NCI-H2196 treated with DMSO at 0.1 percent for 48 hours (cell line): ENCODE results near the gene ZNF414.
"Not testable (repeated sequence)": the region's sequence is repeated elsewhere in the genome, so short reads cannot be mapped to it uniquely, and the experiment has no call there.

Experiments used
- DNase-seq: peaks from one replicate; lab custom pipeline; 2025; ENCODE audit not compliant: unreplicated experiment; lab: John Stamatoyannopoulos, UW

The ZNF414 gene, protein sequence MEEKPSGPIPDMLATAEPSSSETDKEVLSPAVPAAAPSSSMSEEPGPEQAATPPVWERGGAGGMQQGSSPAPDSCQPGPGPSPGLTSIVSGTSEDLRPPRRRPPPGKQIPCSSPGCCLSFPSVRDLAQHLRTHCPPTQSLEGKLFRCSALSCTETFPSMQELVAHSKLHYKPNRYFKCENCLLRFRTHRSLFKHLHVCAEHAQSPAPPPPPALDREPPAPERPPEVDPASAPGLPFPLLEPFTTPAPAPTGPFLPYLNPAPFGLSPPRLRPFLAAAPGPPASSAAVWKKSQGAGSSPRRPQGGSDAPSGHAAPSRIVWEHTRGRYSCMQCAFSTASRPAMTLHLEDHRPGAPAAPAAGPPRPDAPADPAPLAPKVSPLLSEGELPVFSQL

DNA sequence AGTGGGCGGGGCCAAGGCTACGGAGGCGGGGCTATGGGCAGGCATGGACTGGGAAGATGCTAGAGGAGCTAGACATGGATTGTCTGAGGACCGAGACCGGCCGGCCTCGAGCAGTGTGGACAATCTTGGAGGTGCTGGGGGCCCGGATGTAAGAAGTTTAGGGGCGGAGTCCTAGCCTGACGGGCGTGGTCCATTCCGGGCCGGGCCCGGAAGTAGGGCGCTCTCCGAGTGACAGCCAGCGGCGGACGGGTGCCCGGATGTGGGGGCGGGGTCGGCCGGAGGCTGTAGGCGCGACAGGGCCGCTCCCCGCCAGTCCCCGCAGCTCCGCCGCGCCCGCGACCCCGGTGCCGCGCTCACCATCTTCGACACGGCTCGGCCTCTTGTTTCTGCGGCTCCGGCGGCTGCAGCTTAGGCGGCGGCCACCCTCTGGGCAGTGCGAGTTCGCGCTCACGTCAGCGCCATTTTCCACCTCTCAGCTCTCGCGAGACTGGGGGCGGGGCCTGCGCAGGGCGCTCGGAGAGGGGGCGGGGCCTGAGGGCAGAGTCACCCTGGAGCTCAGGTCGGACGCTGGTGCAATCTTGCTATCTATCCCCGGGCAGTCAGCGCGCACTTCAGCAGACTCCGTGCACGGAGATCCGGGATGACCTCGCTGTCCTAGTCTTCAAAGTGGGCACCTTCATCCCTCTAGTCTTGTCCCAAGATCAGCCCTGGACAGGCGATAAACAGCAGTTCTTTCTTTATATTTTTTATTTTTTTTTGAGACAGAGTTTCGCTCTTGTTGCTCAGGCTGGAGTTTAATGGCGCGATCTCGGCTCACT lies at the start of gene ZNF414:
TSS of gene ZNF414 (minus strand) at position 481 of the 818 bp plus-strand sequence. CDS start at position 360, 121 bp downstream.
- DNase-seq: peak; percentile 86

DNA sequence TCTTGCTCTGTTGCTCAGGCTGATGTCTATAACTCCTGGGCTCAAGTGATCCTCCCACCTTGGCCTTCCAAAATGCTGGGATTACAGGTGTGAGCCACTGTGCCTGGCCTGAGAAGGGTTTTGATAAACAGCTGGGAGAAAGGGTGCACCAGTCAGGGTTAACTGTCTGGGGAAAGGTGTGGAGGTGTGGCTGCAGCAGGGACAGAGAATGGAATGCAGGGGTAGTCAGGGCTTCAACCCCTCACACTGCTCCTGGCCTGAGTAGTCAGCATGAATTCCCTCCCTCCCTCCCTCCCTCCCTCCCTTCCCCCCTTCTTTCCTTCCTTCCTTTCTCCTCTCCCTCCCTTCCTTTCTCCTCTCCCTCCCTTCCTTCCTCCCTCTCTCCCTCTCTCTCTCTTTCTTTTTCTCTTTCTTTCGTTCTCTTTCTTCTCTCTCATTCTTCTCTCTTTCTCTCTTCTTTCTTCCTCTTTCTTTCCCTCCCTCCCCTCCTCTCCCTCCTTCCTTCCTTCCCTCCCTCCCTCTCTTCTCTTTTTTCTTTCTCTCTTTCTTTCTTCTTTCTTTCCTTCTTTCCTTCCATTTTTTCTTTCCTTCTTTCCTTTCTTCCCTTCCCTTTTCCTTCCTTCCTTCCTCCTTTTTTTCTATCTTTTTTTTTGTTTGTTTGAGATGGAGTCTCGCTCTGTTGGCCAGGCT lies 47.3 kb upstream of the ZNF414 start:
- DNase-seq: no peak

DNA sequence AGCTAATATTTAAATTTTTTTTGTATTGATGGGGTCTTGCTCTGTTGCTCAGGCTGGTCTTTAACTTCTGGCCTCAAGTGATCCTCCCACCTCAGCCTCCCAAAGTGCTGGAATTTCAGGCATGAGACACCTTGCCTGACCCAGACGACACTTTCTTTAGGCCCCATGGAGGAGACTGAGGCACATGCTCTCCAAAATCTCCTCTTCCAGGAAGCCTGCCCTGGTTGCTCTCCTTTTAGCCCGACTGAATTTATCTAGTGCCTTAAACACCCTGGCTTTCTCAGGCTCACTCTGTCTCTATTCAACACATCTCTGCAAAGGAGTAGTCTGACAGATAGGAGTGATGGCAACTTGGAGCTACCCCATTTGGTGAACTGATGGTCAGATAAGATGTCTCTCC lies 44.4 kb upstream of the ZNF414 start:
- no peak for DNase-seq

DNA sequence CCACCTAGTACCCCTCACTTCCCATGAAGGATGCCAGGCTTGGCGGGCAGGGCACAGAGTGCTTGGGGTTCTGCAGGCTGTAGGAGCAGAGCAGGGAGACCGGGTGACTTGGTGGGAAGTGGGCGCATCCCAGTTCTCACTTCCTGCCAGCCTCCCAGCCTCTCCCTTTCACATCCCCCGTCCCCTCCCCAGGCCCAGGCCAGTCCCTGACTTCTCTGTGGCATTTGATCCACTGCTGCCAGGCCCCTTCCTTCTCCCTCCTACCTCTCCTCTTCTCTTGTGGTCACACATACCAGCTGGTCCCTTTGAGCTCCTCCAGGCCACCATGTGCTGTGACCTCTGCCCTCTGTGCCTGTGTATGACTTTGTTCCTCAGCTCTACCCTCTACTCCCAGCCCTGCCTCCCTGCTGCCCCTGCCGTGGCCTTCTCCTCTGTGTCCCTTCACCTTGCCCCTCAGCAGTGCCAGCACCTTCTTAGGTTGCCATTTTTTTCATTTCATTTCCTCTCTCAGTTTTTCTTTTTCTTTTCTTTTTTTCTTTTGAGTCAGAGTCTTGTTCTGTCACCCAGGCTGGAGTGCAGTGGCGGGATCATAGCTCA lies 43.8 kb upstream of the ZNF414 start:
- no peak for DNase-seq

DNA sequence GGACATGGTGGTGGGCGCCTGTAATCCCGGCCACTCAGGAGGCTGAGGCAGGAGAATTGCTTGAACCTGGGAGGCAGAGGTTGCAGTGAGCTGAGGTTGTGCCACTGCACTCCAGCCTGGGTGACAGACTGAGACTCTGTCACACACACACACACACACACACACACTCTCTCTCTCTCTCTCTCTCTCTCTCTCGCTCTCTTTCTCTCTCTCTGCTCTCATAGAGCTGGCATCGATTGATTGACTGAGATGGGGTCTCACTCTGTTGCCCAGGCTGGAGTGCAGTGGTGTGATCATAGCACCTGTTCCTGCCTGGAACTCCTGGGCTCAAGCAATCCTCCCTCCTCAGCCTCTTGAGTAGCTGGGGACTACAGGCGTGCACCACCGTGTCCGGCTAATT lies 39.8 kb upstream of the ZNF414 start:
- DNase-seq: not testable (repeated sequence)

DNA sequence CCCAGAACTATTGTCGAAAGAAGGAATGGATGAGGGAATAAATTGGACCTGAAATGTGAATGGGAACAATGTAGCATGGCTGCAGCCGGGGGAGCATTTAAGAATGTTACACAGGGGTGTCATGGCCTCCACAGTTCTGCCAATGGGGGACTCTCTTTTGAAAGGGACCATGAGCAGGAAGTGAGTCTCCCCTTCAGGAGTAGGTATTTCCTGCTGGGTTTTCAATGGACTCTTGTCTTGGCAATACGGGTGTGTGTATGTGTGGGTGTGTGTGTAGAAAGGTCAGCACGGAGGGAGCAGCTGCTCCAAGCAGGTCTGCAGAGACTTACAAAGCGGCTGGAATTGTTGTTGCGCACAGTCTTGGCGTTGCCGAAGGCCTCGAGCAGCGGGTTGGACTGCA lies 38.8 kb upstream of the ZNF414 start:
- no peak for DNase-seq

DNA sequence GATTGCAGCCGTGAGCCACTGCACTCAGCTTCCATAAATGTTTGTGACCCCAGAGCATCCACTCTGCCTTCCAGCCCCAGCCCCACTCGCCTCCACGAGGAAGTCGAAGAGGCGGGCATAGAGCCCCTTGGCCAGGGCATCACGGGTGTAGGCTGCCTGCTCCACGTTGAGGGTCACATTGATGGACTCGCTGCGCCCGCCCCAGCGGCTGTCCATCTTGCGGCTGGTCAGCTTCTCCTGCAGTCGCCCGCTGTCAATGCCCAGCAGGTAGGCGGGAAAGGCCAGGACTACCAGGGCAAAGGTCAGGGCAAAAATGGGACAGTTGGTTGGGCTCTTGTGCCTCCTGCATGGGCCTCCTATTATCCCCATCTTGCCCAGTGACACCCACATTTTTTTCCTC lies 36.1 kb upstream of the ZNF414 start:
- DNase-seq: no peak

DNA sequence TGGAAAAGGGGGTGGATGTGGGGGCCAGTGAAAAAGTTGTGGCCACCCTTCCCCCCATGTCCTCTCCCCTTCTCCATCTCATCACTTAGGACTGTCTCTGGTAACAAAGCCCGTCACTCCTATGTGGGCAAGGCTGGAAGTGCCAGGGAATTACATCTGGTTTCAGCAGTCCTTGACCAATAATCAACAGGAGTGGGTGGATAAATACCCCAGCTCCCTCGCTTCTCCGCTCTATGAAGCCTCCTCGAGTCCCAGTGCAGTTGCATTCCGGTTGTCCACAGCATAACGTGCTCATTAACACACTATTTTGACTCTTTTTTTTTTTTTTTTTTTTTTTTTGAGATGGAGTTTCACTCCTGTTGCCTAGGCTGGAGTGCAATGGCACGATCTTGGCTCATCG lies 31.8 kb upstream of the ZNF414 start:
- DNase-seq: no peak

DNA sequence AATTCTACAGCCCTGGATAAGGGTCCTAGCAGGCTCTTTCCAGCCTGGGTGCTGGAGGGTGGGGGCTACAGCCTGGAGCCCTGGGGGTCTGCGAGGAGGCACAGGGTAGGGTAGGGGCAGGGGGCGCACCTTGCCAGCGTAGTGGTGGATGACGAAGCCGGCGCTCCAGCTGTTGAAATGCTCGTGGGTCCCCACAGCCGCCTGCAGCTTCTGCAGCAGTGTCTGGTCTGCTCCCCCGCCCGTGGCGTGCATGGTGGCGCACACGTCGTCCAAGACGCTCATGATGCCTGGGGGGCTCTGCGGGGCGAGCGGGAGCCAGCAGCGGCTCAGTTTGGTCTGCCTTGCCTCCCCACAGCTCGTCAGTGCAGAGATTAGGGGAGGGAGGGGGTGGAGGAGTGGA lies 30.2 kb upstream of the ZNF414 start:
- DNase-seq: no peak

DNA sequence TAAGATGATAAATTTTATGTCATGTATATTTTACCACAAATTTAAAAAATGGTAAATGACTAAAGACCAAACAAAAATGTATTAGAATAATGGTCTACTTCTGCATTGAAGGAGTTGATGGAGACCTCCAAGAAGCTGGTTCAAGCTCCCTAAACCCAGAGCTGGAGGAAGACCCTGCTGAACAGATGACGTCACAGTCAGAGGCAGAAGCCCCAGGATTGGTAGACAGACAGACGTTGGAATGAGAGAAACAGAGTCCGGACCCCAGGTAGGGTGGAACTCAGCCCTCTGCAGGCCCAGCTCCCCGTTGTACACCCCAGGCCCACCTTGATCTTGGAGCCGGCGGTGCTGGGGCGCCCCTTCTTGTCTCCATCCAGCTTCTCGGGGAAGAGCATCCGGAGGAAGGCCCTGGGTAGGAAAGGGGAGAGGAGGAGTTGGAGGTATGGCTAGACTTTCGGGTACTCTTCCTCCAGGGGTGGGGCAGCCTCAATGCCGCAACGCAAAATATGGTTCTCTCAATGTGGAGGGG lies 25.7 kb upstream of the ZNF414 start:
- no peak for DNase-seq

DNA sequence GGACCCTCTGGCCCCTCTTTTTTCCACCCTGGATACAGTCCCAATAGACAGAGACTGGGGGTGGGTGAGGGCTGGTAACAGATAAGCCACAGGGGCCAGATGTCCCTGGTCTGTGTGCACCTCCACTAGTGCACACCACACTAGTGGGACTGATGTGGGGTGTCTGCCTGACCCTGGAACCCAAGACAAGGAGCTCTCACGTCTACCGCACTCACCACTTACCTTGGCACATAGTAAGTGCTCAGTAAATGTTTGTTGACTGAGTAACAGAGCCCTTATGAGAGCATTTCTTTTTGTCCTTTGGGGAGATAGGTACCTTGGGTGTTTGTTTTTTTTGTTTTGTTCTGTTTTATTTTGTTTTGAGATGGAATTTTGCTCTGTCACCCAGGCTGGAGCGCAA lies 23.1 kb upstream of the ZNF414 start:
- DNase-seq: no peak

DNA sequence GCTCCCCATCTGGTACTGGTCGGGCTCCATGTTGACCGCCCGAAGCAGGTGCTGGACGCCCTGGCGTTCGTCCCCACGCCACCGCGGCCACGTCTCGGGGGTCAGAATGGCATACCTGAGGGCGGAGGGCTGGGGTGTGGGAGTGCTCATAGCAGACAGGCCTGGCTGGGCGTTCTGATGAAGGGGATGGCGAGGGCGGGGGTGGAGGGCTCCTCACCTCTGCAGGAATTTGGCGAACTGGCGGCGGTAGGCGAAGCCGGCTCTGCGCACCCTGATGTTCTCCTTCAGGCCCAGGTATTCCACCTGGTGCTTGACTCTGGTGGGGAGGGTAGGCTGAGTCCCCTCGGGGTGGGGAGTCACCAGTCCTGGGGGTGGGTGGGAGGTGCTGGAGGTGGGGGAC lies 22.3 kb upstream of the ZNF414 start:
- no peak for DNase-seq

DNA sequence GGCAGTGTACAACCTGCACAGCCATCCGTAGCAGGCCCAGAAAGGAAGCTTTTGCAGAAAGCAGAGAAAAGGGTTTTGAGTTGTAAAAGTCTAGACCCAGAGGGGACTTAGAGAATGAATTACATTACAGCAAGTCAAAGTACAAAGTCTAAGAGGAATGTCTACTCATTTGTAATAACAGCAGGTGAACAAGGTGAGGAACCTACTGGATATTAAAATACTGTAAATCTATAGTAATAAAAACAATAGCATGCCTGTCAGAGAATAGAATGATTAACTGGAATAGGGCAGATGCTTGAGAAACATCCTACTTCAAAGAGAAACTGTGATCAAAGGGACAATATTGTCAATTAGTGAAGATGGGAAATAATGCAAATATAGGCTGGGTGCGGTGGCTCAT lies 18.3 kb upstream of the ZNF414 start:
- DNase-seq: no peak

DNA sequence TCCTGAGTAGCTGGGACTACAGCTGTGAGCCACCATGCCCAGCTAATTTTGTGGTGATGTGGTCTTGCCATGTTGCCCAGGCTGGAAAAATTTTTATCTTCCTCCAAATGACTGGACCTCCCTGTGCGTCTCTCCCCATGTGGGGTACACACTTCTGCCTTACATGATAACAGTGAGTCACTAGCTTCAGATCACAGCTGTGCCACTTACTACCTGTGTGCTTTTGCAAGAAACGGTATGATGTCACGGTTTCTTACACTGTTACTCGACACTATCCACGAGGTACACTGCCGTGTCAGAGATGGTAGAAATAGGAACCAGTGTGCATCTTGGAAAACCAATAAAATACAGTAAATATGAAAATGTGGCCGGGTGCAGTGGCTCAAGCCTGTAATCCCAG lies 17.5 kb upstream of the ZNF414 start:
- DNase-seq: no peak

DNA sequence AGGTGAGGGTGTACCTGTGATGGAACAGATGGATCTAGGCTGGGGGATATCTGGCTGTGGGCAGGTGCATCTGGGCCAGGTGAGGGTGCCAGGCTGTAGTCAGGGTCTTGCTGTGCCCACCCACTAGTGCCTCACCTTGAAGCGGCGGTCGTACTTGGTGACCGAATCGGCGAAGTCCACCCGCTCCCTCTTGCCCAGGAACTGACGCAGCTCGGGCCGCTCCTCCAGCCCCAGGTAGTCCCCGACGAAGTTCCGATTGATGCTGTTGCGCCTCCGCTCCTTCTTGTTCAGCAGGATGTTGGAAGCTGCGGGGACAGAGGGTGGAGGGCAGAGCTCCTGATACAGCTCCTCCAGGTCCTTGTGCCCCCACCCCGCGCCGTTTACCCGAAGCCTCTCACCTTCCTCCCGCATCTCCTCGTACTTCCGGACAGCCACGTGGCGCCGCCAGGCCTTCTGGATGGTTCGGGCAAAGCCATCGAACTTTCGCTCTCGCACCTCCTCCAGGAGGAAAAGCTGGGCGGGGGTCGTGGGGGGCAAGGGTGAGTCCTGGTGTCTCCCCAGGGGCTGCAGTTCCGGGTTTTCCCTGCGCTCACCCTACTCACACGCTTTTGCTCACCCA lies 16.2 kb upstream of the ZNF414 start:
- DNase-seq: no peak

DNA sequence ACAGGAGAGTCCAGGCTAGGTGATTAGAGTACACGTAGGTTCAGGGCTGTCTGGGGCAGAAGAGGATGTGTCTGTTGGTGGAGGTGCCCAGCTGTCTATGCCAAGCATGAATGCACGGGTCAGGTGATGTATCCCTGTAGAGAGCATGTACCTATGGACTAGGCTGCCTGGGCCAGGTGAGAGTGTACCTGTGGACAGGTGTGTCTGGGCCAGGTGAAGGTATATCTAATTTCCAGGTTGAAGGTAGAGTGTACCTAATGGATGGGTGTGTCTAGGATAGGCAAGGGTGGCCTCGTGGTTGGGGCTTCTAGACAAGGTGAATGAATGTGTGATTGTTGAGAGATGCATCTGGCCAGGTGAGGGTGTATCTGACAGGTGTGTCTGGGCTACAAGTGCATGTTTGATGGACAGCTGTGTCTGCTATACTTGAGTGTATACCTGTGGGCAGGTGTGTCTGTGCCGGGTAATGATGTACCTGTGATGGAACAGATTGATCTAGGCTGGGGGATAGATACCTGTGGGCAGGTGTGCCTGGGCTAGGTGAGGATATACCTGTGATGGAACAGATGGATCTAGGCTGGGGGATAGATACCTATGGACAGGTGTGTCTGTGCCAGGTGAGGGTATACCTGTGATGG lies 15.5 kb upstream of the ZNF414 start:
- DNase-seq: no peak

DNA sequence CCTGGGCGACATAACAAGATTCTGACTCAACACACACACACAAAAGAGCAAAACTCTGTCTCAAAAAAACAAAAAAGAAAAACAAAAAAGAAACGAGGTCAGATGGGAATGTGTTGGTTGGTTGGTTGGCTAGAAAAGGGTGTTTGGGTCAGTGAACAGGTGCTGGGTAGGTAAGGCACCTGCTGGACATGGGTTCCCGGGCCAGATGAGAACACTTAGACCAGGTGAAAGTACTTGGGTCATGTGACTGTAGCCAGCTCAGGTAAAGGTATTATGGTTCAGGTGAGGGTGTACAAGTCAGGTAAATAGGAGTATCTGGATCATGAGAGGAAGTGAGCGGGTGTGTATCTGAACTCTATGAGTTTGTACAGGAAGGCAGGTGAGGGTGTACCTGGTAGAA lies 14.5 kb upstream of the ZNF414 start:
- DNase-seq: no peak

DNA sequence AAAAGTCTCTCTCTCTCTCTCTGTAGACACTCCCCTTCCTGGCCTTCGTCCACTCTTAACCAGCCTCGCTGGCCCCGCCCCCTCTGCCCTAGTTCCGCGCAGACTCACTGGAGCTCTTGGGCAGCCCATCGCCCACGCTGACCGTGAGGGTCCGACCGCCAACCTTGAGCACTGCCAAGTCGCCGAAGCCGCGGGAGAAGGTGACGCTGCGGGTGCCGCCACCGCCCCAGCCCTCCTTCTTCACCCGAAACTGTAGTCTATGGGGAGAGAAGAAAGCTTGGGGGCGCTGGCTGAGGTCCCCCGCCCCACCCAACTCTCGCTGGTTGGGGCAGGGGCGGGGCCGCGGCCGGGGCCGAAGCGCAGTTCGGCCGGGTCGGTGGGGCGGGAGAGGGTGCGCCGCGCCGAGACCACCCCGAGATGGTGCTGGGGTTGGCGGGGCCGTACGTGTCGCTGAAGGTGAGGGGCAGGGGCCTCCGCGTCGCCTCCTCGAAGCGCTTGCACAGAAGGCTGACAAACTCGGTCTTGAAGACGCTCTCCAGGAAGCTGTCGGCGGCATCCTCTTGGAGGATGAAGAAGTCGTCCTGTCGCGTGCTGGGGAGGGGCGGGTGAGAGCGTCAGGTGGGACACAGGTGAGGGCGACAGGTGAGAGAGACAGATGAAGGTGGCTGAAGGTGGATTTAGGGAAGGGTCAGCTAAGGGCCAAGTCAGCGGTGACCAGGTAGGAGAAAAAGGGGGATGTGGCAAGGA lies 12.6 kb upstream of the ZNF414 start:
- peak; percentile 61 for DNase-seq

DNA sequence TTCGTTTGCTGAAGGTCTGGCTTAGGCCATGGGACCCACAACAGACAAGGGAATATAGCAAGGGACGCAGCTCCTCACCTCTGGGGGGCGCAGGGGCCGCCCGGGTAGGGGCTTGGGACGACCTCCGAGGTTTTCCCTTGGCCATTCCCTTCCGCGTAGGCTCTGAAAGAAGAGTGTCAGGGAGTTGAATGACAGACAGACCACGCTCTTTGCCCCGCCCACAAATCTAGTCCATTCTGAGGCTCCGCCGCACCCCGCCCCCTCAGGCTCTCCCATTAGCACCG lies 11.4 kb upstream of the ZNF414 start:
- no peak for DNase-seq

DNA sequence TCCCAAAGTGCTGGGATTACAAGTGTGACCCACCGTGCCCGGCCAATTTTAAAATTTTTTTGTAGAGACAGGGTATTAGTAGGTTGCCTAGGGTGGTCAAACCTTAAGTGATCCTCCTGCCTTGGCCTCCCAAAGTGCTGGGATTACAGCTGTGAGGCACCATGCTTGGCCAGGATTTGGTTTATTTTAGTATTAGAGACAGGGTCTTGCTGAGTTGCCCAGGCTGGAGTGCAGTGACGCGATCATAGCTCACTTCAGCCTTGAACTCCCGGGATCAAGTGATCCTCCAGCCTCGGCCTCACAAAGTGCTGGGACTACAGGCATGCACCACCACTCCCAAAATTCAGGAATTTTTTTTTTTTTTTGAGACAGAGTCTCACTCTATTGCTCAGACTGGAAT lies 5.4 kb upstream of the ZNF414 start:
- DNase-seq: no peak
